GM19372 (cell line): ENCODE data around the gene TBX10.
"Not testable (repeated sequence)": the region's sequence is repeated elsewhere in the genome, so short reads cannot be mapped to it uniquely, and the experiment has no call there.

Experiments used
- ATAC-seq: cut with Tn5 transposase; IDR thresholded peaks from one replicate; pipeline ENCODE4 v1.9.1; 2021; ENCODE audit warnings: mild to moderate bottlenecking, low read depth, moderate library complexity; ENCODE audit not compliant: unreplicated experiment

Gene TBX10

GRCh38 chr11:67646535-67647336, 7.2 kb upstream of the TBX10 start:
- no peak for ATAC-seq

GRCh38 chr11:67645521-67646461, 6.2 kb upstream of the TBX10 start:
- no peak for ATAC-seq

GRCh38 chr11:67644472-67645418, 5.2 kb upstream of the TBX10 start:
- no peak for ATAC-seq

- no peak for ATAC-seq
These were observed 4.5 kb upstream of the TBX10 start for GRCh38 chr11:67644042-67644441.

- ATAC-seq, result no peak
These were observed 2.9 kb upstream of the TBX10 start for GRCh38 chr11:67642173-67643120.

GRCh38 chr11:67641338-67642172, 2.0 kb upstream of the TBX10 start:
- ATAC-seq, result no peak

GRCh38 chr11:67640758-67641337, 1.3 kb upstream of the TBX10 start:
- no peak for ATAC-seq

GRCh38 chr11:67640021-67640757, 626 bp upstream of the TBX10 start:
- no peak for ATAC-seq

GRCh38 chr11:67638535-67639437, 777 bp downstream of the TBX10 start:
- no peak for ATAC-seq

GRCh38 chr11:67637441-67637840, 2.1 kb downstream of the TBX10 start:
- not testable (repeated sequence) for ATAC-seq

GRCh38 chr11:67636962-67637361, 2.6 kb downstream of the TBX10 start:
- no peak for ATAC-seq

- ATAC-seq, result no peak
These were observed 4.4 kb downstream of the TBX10 start for GRCh38 chr11:67635231-67635521.

- ATAC-seq, result no peak
These were observed 5.0 kb downstream of the TBX10 start for GRCh38 chr11:67634366-67635230.

- no peak for ATAC-seq
These were observed 5.7 kb downstream of the TBX10 start for GRCh38 chr11:67633758-67634365.
